HG02884 (cell line): ENCODE results near the gene RNF167.

Experiments
- ATAC-seq: cut with Tn5 transposase; IDR thresholded peaks from one replicate; pipeline ENCODE4 v1.9.1; 2021; ENCODE audit warnings: mild to moderate bottlenecking, moderate library complexity; ENCODE audit not compliant: unreplicated experiment

RNF167 gene

DNA sequence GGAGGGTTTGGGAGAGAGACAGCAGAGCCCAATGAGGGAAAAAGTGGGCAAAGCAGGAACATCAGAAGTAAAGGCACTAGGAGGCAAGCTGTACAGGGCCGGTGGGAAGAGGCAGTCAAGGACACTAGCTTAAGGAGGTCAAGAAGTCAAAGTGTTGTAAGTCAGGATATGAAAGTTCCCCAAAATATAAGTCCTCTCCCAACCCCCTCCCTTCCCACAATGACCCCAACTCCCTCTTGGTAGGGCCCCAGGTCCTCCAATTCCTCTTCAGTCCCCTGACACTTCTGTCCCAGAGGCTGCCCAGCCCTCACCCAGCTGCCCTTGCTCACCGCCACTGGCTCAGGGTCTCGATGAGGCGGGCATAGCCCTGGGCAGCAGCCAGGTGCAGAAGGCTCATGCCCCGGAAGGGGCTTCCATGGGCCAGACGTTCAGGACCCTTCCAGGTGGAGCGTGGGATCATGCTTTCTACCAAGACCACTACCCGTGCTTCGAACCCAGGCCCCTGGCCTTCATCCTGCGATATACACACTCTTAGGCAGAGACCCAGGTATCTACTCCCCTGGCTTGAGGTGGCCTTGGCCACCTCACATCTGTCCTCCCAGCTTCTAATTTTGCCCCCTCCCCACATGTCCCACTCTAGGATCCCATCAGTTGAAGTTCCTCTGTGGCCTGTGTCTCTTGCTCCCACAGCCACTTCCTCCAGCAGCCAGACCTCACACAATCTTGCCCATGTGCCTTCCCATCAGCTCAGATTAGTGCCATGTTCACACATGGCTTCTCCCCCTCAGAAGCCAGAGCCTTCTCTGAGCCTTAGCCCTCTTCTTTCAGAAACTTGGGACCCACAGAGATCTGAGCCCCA, 33.4 kb downstream of the RNF167 start:
- no peak for ATAC-seq

DNA sequence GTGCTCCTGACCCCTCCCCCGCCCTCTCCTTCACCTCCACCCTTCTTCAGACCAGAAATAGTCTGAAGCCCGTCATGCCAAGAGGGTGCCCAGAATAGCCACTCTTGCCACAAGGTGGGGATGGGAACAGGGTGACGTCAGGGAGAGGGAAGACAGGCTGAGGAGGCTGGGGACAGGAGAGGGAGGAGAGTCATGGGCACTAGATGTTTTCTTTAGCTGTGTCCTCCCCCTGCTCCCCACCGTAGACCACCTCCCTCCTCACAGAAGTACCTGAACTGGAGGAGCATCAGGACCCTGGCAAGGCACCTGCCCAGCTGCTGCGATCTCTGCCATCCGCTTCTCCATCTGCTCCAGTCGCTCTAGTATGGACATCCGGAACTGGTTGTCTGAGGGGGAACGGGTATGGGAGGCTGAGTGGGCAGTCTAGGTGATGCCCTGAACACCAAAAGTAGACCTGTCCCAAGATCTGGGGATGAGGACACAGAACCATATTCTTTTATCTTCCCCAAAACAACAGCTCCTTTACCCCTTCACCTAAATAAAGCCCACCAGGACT, 34.1 kb downstream of the RNF167 start:
- no peak for ATAC-seq

DNA sequence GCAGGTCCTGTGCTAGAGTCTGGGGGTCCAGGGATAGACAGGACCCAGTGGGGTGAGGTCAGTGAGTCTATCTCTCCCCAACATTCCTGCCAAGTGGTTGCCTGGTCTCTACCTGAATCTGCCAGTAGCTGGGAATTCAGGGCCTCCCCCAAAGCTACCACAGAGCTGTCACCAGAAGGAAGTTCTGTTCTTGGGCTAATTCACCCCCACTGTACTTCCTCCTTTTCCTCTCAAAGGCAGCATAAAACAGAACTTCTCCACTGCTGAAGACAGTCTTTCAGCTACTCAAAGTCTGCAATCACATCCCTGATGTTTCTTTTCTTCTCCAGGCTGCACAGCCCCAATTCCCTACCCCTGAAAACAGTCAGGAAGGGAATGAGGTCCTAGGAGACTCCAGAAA, 38.7 kb downstream of the RNF167 start:
- no peak for ATAC-seq

DNA sequence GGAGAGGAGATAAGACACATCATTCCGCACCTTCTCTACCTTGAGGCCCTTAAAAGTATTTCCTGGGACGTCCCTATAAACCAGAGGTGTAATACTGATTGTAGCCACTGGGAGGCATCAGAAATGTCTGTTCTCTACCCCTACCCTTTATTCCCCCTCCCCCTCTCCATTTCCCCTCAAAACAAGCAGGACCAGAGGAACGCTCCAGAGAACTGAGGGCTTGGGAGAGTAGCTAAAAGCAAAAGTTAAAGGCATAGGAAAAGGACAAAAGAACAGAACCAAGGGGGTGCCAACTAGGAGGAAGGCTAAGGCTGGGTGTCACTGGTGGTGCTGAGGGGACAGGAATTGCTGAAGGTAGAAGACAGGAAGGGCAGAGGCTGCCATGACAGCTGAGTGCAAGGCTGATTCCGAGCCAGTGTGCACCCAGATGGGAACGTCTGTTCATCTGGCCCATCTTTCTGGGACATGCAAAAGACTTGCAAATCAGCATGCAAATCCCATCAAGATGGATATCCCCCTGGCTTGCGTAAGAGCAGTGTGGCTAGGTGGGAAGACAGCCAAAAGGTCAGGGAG, 40.7 kb downstream of the RNF167 start:
- ATAC-seq = no peak

DNA sequence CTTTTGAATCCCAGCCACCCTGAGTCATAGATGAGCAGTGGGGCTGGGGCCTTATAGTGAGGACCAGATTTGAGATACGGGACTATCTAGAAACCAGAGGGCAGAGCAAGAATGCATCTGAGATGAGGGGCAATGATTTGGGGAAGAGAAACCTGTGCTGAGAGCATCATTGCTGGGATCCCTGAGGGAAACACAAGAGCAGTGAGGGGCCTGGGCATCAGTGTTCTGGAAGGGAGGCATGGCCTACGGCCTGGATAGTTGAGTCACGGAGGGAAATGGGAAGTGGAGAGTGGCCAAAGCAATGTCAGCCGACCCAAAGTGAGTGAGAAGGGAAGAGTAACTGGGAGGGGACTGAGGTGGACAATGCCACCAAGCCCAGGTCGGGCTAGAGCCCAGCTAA, 42.2 kb downstream of the RNF167 start:
- ATAC-seq = no peak

DNA sequence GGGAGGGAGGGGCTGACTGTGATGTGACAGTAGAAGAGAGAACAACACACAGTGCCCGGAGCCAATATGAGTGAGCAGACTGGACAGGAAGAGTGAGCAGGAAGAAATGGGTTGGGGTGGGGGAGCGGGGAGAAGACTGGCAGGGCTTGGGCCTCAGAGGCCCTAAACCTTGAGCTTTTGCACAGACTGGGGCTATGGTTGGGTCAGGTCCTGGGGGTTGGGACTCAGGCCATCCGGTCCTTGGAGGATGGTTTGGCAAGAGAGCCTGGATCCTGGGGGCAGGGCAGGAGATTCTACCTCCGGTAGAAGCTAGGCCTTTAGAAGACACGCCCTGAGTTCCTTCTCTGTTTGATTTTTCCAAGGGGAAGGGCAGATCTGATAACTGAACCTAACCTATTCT, 46.3 kb downstream of the RNF167 start:
- no peak for ATAC-seq

DNA sequence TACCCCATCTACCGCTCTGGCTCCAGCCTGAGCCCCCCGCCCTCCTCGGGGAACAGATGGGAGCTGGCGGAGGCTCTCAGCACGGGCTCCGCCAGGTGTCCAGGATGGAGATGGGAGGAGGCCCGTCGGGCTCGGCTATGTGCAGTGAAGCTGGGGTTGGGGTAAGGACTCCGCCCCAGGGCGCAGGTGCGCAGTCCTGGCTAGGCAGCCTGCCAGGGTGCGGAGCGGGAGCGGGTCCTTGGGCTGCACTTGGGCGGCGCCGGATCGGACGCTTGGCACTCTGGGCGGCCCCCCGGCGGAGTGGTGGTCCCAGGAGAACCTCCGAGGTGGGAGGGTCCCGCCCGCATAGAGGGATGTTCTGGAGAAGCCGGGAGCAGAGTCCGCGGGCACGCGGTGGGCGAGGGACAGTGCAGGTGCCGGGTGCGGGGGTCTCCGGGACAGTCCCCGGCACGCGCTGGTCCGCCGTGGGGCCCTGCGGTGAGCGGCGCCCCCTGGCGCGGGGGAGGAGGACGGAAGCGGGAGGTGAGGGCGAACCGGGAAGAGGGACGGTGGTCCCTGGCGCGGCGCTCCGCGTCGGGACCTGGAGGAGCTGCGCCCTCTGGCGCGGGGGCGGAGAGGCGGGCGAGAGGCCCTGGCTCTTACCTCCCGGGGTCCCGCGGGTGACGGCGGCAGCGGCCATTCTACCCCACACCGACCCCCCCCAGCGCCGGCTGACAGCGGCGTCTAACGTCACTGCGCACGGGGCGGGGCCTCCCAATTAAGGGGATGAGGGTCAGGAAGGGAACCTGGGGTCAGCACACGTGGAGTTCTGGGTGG, 47.1 kb downstream of the RNF167 start, which contains the start of gene CAMTA2:
Gene CAMTA2, minus strand, starts transcription at position 725 of the 816 bp plus-strand sequence. CDS start 1,453 bp downstream, outside the sequence.
- ATAC-seq = peak; percentile 52

DNA sequence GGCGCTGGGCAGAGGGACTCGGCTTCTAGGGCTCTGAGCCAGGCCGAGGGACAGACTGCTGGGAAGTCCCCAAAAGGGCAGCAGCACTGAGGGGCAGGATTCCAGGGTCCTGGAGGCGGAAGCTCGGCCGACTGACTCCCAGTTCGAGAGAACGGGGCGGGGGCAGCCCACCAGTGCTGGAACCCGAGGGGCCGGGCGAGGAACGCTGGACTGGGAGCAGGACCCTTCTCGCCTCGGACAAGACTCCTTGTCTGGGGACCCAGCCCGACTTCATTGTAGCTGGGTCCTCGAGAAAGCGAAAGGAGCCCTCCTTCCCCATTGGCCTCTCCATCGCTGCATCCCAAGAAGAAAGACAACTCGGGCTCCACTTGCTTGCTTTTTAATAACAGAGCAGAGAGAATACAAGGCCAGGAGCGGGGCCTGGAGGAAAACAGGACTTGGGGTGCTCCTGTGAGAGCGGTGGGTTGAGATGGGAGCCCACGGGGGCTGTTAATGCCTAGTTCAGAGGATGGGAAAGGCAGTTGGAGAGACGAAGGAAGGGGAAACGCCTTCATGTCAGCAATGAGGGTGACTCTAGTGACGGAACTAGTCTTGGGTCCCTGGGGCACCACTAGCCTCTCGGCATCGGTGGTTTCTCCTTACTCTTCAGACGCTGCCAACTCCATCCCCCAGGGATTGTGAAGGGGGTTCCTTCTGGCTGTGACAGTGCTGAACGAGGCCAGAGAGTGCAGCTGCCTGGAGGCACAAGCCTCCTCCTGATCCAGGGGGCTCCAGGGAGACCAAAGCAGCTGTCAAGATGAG, 47.9 kb downstream of the RNF167 start:
- no peak for ATAC-seq

DNA sequence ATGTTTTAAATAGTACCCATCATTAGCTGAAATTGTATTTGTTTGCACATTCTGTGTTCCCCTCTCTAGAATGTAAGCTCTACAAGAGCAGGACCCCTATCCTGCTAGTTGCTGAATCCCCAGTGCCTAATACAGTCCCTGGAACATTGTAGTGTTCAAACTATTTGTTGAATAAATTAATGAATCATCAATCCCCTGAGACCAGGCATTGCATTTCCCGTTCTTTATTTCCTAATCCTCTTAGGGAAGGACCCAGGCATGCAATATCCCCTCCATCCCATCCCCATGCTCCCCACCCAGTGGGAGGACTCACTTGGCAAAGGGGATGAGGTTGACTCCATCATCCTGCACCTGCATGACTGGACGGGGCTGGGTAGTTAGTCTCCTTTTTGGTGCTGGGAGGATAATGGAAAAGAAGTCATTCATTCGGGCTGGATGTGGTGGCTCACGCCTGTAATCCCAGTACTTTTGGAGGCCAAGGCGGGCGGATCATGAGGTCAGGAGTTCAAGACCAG, 54.1 kb downstream of the RNF167 start:
- ATAC-seq = no peak
